ENCODE measurements around the gene OCSTAMP. TPM values are rescaled to one million over a fixed set of nuclear protein-coding genes. Genes with fewer than 3 reads are reported as not detected.

The OCSTAMP gene
- total RNA-seq, 1 experiment from 2014 or later: not detected

GRCh38 chr20:46494077-46494476, 56.4 kb downstream of the OCSTAMP start:
- H3K4me1 ChIP-seq (ENCODE audit: control insufficient read depth, insufficient read depth, low read length): no peaks in the 10 kb centered on the region
- no peak overlapping the region for H3K4me3 ChIP-seq (ENCODE audit: low read depth in 2 of 2, low read length in 2 of 2)
- H3K9me3 ChIP-seq (ENCODE audit: control insufficient read depth, insufficient read depth, low read depth, low read length): no peaks in the 10 kb centered on the region; the same call in 1 of the 2 replicates
- BruUV-seq (replicated peaks): no TSS peak
- intact Hi-C loops (cut with micrococcal nuclease; ENCODE audit: unreplicated experiment) (no loop called here), in situ Hi-C loops (cut with HindIII; ENCODE audit: low pct_unique_long_range_greater_than_20kb, low sequenced_read_pairs) (no loop called here)
- H3K27ac ChIP-seq (ENCODE audit: low read length): no peak overlapping the region
- TF ChIP-seq SIN3A (IDR thresholded peaks at IDR 0.05; ENCODE audit: borderline replicate concordance, insufficient read depth, low read depth, low read length) (no peak), TCF7L2 (IDR thresholded peaks at IDR 0.05; ENCODE audit: low read depth, low read length) (no peak), CTCF (IDR thresholded peaks at IDR 0.05) (no peak)
- POLR2A ChIA-PET: no interaction called here
- no peaks in the 10 kb centered on the region for H3K36me3 ChIP-seq (ENCODE audit: control insufficient read depth, insufficient read depth, low read length)
- H3K27me3 ChIP-seq (ENCODE audit: control insufficient read depth, insufficient read depth, low read length): peaks cover 12% of the 10 kb centered on the region
- CTCF ChIA-PET: no interaction called here
- no peak for ATAC-seq
- no peak for DNase-seq (ENCODE audit: low read depth, low spot score)

GRCh38 chr20:46491354-46491753, 59.1 kb downstream of the OCSTAMP start:
- Histone ChIP-seq H3K4me1 (ENCODE audit: control insufficient read depth, insufficient read depth, low read length) (no peaks in the 10 kb centered on the region), H3K36me3 (ENCODE audit: control insufficient read depth, insufficient read depth, low read length) (no peaks in the 10 kb centered on the region), H3K9me3 (ENCODE audit: control insufficient read depth, insufficient read depth, low read depth, low read length) (no peaks in the 10 kb centered on the region), H3K27ac (ENCODE audit: low read length) (no peak overlapping the region), H3K27me3 (ENCODE audit: control insufficient read depth, insufficient read depth, low read length) (peaks cover 26% of the 10 kb centered on the region), H3K4me3 (ENCODE audit: low read depth in 2 of 2, low read length in 2 of 2) (no peak overlapping the region)
- intact Hi-C loops (cut with micrococcal nuclease; ENCODE audit: unreplicated experiment): no loop called here
- TF ChIP-seq SIN3A (IDR thresholded peaks at IDR 0.05; ENCODE audit: borderline replicate concordance, insufficient read depth, low read depth, low read length) (no peak), REST (IDR thresholded peaks at IDR 0.05; ENCODE audit: insufficient read depth in 1 of 2, low read depth in 2 of 2, low read length in 1 of 2) (no peak), TCF7L2 (IDR thresholded peaks at IDR 0.05; ENCODE audit: low read depth, low read length) (no peak), POLR2AphosphoS5 (IDR thresholded peaks at IDR 0.05; ENCODE audit: low read depth, low read length) (no peak)
- ChIA-PET CTCF (no interaction called here), POLR2A (no interaction called here)
- ATAC-seq: no peak
- BruUV-seq (replicated peaks): no TSS peak
- in situ Hi-C loops (cut with HindIII; ENCODE audit: low pct_unique_long_range_greater_than_20kb, low sequenced_read_pairs): no loop called here
- DNase-seq (ENCODE audit: low read depth, low spot score): no peak

Other genes with a start within 250 kb of the OCSTAMP start
- not detected for gene CDH22, start 242.2 kb downstream of the OCSTAMP start, total RNA-seq (2021; ENCODE audit: unreplicated experiment)
- gene ELMO2, start 144.0 kb downstream of the OCSTAMP start, total RNA-seq (2021; ENCODE audit: unreplicated experiment): 40.4 TPM
- 0.28 TPM for gene ZNF334, start 37.1 kb downstream of the OCSTAMP start, total RNA-seq (2021; ENCODE audit: unreplicated experiment)
- gene SLC13A3, start 100.8 kb upstream of the OCSTAMP start, total RNA-seq (2021; ENCODE audit: unreplicated experiment): 0.31 TPM
- 13.7 TPM for gene TP53RK, start 138.8 kb upstream of the OCSTAMP start, total RNA-seq (2021; ENCODE audit: unreplicated experiment)
- gene SLC2A10, start 159.0 kb upstream of the OCSTAMP start, total RNA-seq (2021; ENCODE audit: unreplicated experiment): 1.6 TPM

Data from Panc1 (cell line).